Breast epithelium (tissue), 3 donors: ENCODE measurements around the gene TARDBP.

ENCODE experiments used
- CTCF ChIP-seq, 3 donors: fragments of 450-650 bp; IDR thresholded peaks; one replicate each; pipeline ENCODE4 v1.5.1; 2016 to 2017; ENCODE audit warnings: antibody characterized with exemption in 3 of 3, mild to moderate bottlenecking in 3 of 3, moderate library complexity in 3 of 3
- POLR2AphosphoS5 ChIP-seq, 3 donors: sonication (generic); formaldehyde crosslinking; IDR thresholded peaks; one replicate each; pipeline ENCODE4 v1.6.1; 2017; ENCODE audit warnings: antibody characterized with exemption in 3 of 3

GRCh38 chr1:11024154-11024873 lies 11.9 kb downstream of the TARDBP start:
- TF ChIP-seq CTCF (IDR thresholded peaks at IDR 0.05) (no peak), POLR2AphosphoS5 (IDR thresholded peaks at IDR 0.05) (no peak)
